ENCODE measurements around the gene DUS3L.
"Not testable (repeated sequence)": the region's sequence is repeated elsewhere in the genome, so short reads cannot be mapped to it uniquely, and the experiment has no call there.

Gene DUS3L

GRCh38 chr19:5800361-5801270 is 9.7 kb upstream of the DUS3L start:
- no peak for DNase-seq (ENCODE audit: low spot score)

- DNase-seq (ENCODE audit: low spot score): no peak
Measured at GRCh38 chr19:5799247-5800241, 8.6 kb upstream of the DUS3L start.

- DNase-seq (ENCODE audit: low spot score): no peak
Measured at GRCh38 chr19:5798244-5798643, 7.3 kb upstream of the DUS3L start.

GRCh38 chr19:5795382-5795919 is 4.5 kb upstream of the DUS3L start:
- no peak for DNase-seq (ENCODE audit: low spot score)

GRCh38 chr19:5793188-5793587 is 2.2 kb upstream of the DUS3L start:
- DNase-seq (ENCODE audit: low spot score): no peak

- DNase-seq (ENCODE audit: low spot score): no peak
Measured at GRCh38 chr19:5792224-5792623, 1.3 kb upstream of the DUS3L start.

GRCh38 chr19:5789886-5790558 is 941 bp downstream of the DUS3L start:
- no peak for DNase-seq (ENCODE audit: low spot score)

GRCh38 chr19:5789351-5789761 is 1.6 kb downstream of the DUS3L start:
- no peak for DNase-seq (ENCODE audit: low spot score)

- DNase-seq (ENCODE audit: low spot score): no peak
Measured at GRCh38 chr19:5788422-5788821, 2.5 kb downstream of the DUS3L start.

GRCh38 chr19:5787409-5788182 is 3.4 kb downstream of the DUS3L start:
- DNase-seq (ENCODE audit: low spot score): no peak

GRCh38 chr19:5786593-5787408 is 4.2 kb downstream of the DUS3L start:
- no peak for DNase-seq (ENCODE audit: low spot score)

GRCh38 chr19:5785423-5785822 is 5.5 kb downstream of the DUS3L start:
- no peak for DNase-seq (ENCODE audit: low spot score)

GRCh38 chr19:5784581-5785147 is 6.3 kb downstream of the DUS3L start, which contains the start of gene PRR22:
TSS of gene PRR22 (minus strand) at chr19:5784746. CDS start at chr19:5784660, 86 bp downstream.
- DNase-seq (ENCODE audit: low spot score): no peak

- no peak for DNase-seq (ENCODE audit: low spot score)
Measured at GRCh38 chr19:5782945-5783919, 7.7 kb downstream of the DUS3L start.

- DNase-seq (ENCODE audit: low spot score): no peak
Measured at GRCh38 chr19:5782322-5782721, 8.6 kb downstream of the DUS3L start.

- not testable (repeated sequence) for DNase-seq (ENCODE audit: low spot score)
Measured at GRCh38 chr19:5780916-5781315, 10.0 kb downstream of the DUS3L start.

- no peak for DNase-seq (ENCODE audit: low spot score)
Measured at GRCh38 chr19:5778402-5778801, 12.6 kb downstream of the DUS3L start.

- no peak for DNase-seq (ENCODE audit: low spot score)
Measured at GRCh38 chr19:5775668-5776309, 15.2 kb downstream of the DUS3L start.
